Measurements from ENCODE around the gene CMPK2. TPM values are rescaled to one million over a fixed set of nuclear protein-coding genes. Genes with fewer than 3 reads are reported as not detected.
A peak's percentile ranks its signal among the peaks of the same experiment; 100 is the strongest.

Gene CMPK2
- total and polyA plus RNA-seq, 9 of the 15 experiments (the other 6 are each of a cell fraction or from before 2014, with no cell fraction given), result 2.6 to 10.5 (median 5.0) TPM

- TF ChIP-seq RB1 (IDR thresholded peaks at IDR 0.05; ENCODE audit: low read depth) (peak; percentile 77), ZKSCAN3 (CRISPR knock-in tag; IDR thresholded peaks at IDR 0.05) (no peak), KLF16 (IDR thresholded peaks at IDR 0.05) (no peak), SRF (CRISPR knock-in tag; IDR thresholded peaks at IDR 0.05) (no peak), ID3 (CRISPR knock-in tag; IDR thresholded peaks at IDR 0.05) (no peak), ID3 (tag; IDR thresholded peaks at IDR 0.05) (no peak)
Measured at GRCh38 chr2:6865346-6866274, at the start of gene CMPK2 (continued).

- DNase-seq (ENCODE audit: extremely low read depth in 1 of 4, low spot score in 3 of 4) (no peak), ATAC-seq (no peak), FAIRE-seq (no peak)
- 66% methylated on average over 2 of the region's 2 CpGs for WGBS (ENCODE audit: insufficient coverage, low coverage, missing lambda C conversion rate)
- Histone ChIP-seq H3K4me3 (no peak overlapping the region), H3K79me2 (ENCODE audit: control insufficient read depth, insufficient read depth, low read length) (no peaks in the 10 kb centered on the region), H3K9ac (ENCODE audit: insufficient read depth in 1 of 2, low read depth in 2 of 2, low read length in 2 of 2) (no peak overlapping the region), H2AFZ (ENCODE audit: low read depth, low read length) (no peak overlapping the region), H3K4me1 (replicated peaks in 1 of 2; ENCODE audit: control insufficient read depth in 2 of 2, insufficient read depth in 2 of 2, low read length in 2 of 2) (peaks cover 6 to 20% of the 10 kb centered on the region in 2 experiments), H3K36me3 (ENCODE audit: control insufficient read depth, insufficient read depth, low read length) (no peaks in the 10 kb centered on the region), H4K20me1 (replicated peaks; ENCODE audit: control insufficient read depth, insufficient read depth, low read length) (no peaks in the 10 kb centered on the region), H3K27me3 (ENCODE audit: control insufficient read depth in 2 of 2, insufficient read depth in 2 of 2, low read length in 2 of 2) (0 out of 5 replicates have a peak, but pooled peaks cover 0 to 4% of the 10 kb centered on the region in 2 experiments), H3K4me2 (ENCODE audit: insufficient read depth, low read length) (no peak overlapping the region), H3K27ac (ENCODE audit: extremely low read depth, low read depth, low read length) (no peak overlapping the region), H3K9me1 (ENCODE audit: control insufficient read depth, insufficient read depth, low read length) (no peaks in the 10 kb centered on the region), H3K9me3 (replicated peaks; ENCODE audit: control insufficient read depth, insufficient read depth, low read depth, low read length) (no peaks in the 10 kb centered on the region)
- intact Hi-C loops (cut with micrococcal nuclease), result loop anchor here (5.0 kb wide), 1 partner anchor 167 kb away; no protein-coding TSS in a partner anchor
- ChIA-PET CTCF (ENCODE audit: low intra/inter-chr PET ratio) (no interaction called here), POLR2A (interaction anchor here (1.1 to 1.5 kb wide), 4 partner anchors 10 to 21 kb away, joined by 3 to 5 read pairs (median 4); no protein-coding TSS in a partner anchor)
- in situ Hi-C loops (cut with MboI), result no loop called here
- BruUV-seq (replicated peaks), result no TSS peak
- no peak for TF ChIP-seq ZBTB33 (CRISPR knock-in tag; IDR thresholded peaks at IDR 0.05)
- no peak for TF ChIP-seq ZNF695 (CRISPR knock-in tag; IDR thresholded peaks at IDR 0.05)
- no peak for TF ChIP-seq ZFPM2 (CRISPR knock-in tag; IDR thresholded peaks at IDR 0.05)
- TF ChIP-seq FOXJ3 (CRISPR knock-in tag; IDR thresholded peaks at IDR 0.05), result no peak
- TF ChIP-seq ZNF764 (CRISPR knock-in tag; IDR thresholded peaks at IDR 0.05; ENCODE audit: low read depth), result no peak
- no peak for TF ChIP-seq RBM15 (IDR thresholded peaks at IDR 0.05; ENCODE audit: insufficient read depth, low read length)
- TF ChIP-seq, protein P1, sequence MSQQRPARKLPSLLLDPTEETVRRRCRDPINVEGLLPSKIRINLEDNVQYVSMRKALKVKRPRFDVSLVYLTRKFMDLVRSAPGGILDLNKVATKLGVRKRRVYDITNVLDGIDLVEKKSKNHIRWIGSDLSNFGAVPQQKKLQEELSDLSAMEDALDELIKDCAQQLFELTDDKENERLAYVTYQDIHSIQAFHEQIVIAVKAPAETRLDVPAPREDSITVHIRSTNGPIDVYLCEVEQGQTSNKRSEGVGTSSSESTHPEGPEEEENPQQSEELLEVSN (IDR thresholded peaks at IDR 0.05; ENCODE audit: borderline replicate concordance in 1 of 2, extremely low read depth in 1 of 2, insufficient read depth in 1 of 2, insufficient read length in 1 of 2, low read depth in 1 of 2, low read length in 1 of 2, poor library complexity in 1 of 2, severe bottlenecking in 1 of 2), result no peak
- TF ChIP-seq MYNN (IDR thresholded peaks at IDR 0.05), result no peak
- no peak for TF ChIP-seq MYNN (CRISPR knock-in tag; IDR thresholded peaks at IDR 0.05)
- no peak for TF ChIP-seq NCOA6 (IDR thresholded peaks at IDR 0.05)
- no peak for TF ChIP-seq COPS2 (conservative IDR thresholded peaks at IDR 0.05)
Measured at GRCh38 chr2:6915399-6915798, 49.7 kb upstream of the CMPK2 start.

Data from K562 (cell line).